Body of pancreas (tissue), 4 donors: ENCODE data around the gene GIGYF1. TPM values are rescaled to one million over a fixed set of nuclear protein-coding genes. Genes with fewer than 3 reads are reported as not detected.
"Not testable (repeated sequence)": the region's sequence is repeated elsewhere in the genome, so short reads cannot be mapped to it uniquely, and the experiment has no call there.

Source experiments
- ATAC-seq: fragments of 150-250 bp; one replicate; pipeline ENCODE4 v1.9.1; 2016
- DNase-seq, 4 donors: peaks; one replicate each; pipeline ENCODE4 v3.0.0-alpha.2; 2019
- H3K27ac ChIP-seq, 4 donors: fragments of 200-600 bp; sonication (generic); 1 replicate in 3 of 4; 2 replicates in 1 of 4; pipeline versions ENCODE4 v1.5.1 to v1.6.1; 2016 to 2019; ENCODE audit warnings: mild to moderate bottlenecking in 1 of 4, mixed read lengths in 1 of 4, moderate library complexity in 1 of 4
- H3K27me3 ChIP-seq, 2 donors: fragments of 200-600 bp; sonication (generic); one replicate each; pipeline ENCODE4 v1.6.0; 2016; ENCODE audit warnings: mild to moderate bottlenecking in 1 of 2
- H3K36me3 ChIP-seq, 2 donors: fragments of 200-600 bp; sonication (generic); replicated peaks in 1 of 2; 2 replicates each; pipeline ENCODE4 v1.5.1; 2016; ENCODE audit warnings: low read depth in 2 of 2; ENCODE audit not compliant: insufficient read depth in 1 of 2
- H3K4me1 ChIP-seq: fragments of 200-600 bp; sonication (generic); one replicate; pipeline ENCODE4 v1.6.0; 2016
- H3K4me3 ChIP-seq, 2 donors: fragments of 200-600 bp; sonication (generic); 1 replicate in 1 of 2; 2 replicates in 1 of 2; pipeline ENCODE4 v1.5.1; 2016 to 2019
- H3K9me3 ChIP-seq, 3 donors: fragments of 200-600 bp; sonication (generic); 1 replicate in 2 of 3; 2 replicates in 1 of 3; pipeline ENCODE4 v1.5.1; 2016
- POLR2A ChIP-seq, 3 donors: fragments of 450-650 bp; IDR thresholded peaks; one replicate each; pipeline ENCODE4 v1.6.1; 2016; ENCODE audit warnings: antibody characterized with exemption in 3 of 3, mild to moderate bottlenecking in 2 of 3
- WGBS, 2 donors: methylation state at CpG; one replicate each; pipeline ENCODE4 v1.1.5; 2017; 5-methylcytosine and 5-hydroxymethylcytosine counted together
- intact Hi-C: fragments of 100-400 bp; cut with DNase I; formaldehyde crosslinking; loops from one replicate; pipeline ENCODE4 v1.15.1; 2023
- total RNA-seq, 2 donors: library from RNA; depleted of rRNA; stranded (reverse); fragments of >200 nt; gene quantifications; one replicate each; pipeline ENCODE4 v1.1.0, GENCODE V29; 2016
- TF ChIP-seq, protein P1 (sequence below), 7 experiments: fragments of 450-650 bp in 4 of 7; fragments of 200-600 bp in 3 of 7; sonication (generic) in 3 of 7; IDR thresholded peaks; one replicate each; pipeline ENCODE4 v1.5.1; 2016 to 2019; ENCODE audit warnings: antibody characterized with exemption in 7 of 7

The GIGYF1 gene
- total RNA-seq, 2 donors from 2014 or later = 25.2 to 49.4 TPM

DNA sequence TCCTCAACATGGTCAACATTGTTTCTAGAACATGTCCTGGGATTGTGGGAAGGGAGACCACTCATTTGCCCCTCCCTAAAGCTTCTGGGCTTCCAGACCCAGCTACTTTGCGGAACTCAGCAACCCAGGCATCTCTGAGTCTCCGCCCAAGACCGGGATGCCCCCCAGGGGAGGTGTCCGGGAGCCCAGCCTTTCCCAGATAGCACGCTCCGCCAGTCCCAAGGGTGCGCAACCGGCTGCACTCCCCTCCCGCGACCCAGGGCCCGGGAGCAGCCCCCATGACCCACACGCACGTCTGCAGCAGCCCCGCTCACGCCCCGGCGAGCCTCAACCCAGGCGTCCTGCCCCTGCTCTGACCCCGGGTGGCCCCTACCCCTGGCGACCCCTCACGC is 26.2 kb upstream of the GIGYF1 start, which contains the start of gene EPO:
Gene EPO, plus strand, starts transcription at position 190 of the 392 bp plus-strand sequence. CDS start 513 bp downstream, outside the sequence.
- TF ChIP-seq, protein P1, sequence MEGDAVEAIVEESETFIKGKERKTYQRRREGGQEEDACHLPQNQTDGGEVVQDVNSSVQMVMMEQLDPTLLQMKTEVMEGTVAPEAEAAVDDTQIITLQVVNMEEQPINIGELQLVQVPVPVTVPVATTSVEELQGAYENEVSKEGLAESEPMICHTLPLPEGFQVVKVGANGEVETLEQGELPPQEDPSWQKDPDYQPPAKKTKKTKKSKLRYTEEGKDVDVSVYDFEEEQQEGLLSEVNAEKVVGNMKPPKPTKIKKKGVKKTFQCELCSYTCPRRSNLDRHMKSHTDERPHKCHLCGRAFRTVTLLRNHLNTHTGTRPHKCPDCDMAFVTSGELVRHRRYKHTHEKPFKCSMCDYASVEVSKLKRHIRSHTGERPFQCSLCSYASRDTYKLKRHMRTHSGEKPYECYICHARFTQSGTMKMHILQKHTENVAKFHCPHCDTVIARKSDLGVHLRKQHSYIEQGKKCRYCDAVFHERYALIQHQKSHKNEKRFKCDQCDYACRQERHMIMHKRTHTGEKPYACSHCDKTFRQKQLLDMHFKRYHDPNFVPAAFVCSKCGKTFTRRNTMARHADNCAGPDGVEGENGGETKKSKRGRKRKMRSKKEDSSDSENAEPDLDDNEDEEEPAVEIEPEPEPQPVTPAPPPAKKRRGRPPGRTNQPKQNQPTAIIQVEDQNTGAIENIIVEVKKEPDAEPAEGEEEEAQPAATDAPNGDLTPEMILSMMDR (IDR thresholded peaks at IDR 0.05) = no peak
- no peak for TF ChIP-seq POLR2A (IDR thresholded peaks at IDR 0.05)
- 27 to 53% methylated on average over 3 to 19 of the region's 21 CpGs for WGBS, 2 donors
- Histone ChIP-seq H3K27me3 (no peaks in the 10 kb centered on the region), H3K4me3 (no peak within 1 kb of the TSS), H3K9me3 (no peaks in the 10 kb centered on the region), H3K36me3 (no peaks in the 10 kb centered on the region), H3K4me1 (peaks cover 52% of the 10 kb centered on the region), H3K27ac (no peak within 1 kb of the TSS)
- intact Hi-C loops = no loop called here
- DNase-seq (no peak), ATAC-seq (no peak)

DNA sequence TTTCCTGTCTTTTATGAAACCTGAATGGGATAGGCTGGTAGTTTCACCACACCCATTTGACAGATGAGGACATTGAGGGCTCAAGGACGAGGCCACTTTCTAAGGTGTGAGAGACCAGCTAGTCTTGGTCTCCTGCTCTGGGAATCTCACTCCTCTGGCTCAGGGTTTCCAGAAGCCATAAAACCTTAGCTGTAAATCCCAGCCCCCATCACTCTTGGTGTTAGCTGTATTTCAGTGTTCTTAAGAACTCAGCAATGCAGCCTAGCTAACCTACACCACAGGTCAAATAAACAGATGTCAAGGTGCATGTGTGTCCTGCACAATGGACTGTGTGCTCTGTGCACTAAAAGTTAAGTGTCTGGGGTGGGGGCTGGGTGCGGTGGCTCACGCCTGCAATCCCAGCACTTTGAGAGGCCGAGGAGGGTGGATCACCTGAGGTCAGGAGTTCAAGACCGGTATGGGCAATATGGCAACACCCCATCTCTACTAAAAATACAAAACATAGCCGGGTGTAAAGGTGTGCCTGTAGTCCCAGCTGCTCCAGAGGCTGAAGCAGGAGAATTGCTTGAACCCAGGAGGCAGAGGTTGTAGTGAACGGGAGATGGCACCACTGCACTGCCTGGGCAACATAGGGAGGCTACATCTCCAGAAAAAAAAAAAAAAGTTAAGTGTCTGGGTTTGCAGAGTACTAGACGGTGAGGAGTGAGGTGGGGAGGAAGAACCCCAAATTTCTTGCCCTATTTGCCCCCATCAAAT is 25.7 kb upstream of the GIGYF1 start:
- no peaks in the 10 kb centered on the region for H3K27me3 ChIP-seq
- no peak overlapping the region for H3K27ac ChIP-seq
- DNase-seq = no peak
- H3K4me1 ChIP-seq = peaks cover 46% of the 10 kb centered on the region
- TF ChIP-seq, protein P1 (IDR thresholded peaks at IDR 0.05) = no peak
- no peak for TF ChIP-seq POLR2A (IDR thresholded peaks at IDR 0.05)
- 67 to 79% methylated on average over 8 of the region's 8 CpGs for WGBS, 2 donors
- no peaks in the 10 kb centered on the region for H3K36me3 ChIP-seq
- no peaks in the 10 kb centered on the region for H3K9me3 ChIP-seq
- ATAC-seq = no peak
- no peak overlapping the region for H3K4me3 ChIP-seq
- intact Hi-C loops = no loop called here

DNA sequence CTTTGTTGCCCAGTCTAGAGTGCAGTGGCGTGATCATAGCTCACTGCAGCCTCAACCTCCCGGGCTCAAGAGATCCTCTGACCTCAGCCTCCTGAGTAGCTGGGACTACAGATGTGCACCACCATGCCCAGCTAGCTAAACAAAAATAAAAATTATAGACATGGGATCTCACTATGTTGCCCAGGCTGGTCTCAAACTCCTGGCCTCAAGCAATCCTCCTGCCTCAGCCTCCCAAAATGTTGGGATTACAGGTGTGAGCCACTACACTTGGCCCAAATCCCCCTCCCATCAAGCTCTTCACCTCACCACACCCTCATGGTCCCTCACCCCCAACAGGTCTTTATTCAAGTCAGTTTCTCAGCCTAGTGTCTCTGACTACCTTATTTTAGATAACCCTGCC is 23.0 kb upstream of the GIGYF1 start:
- H3K36me3 ChIP-seq, H3K27me3 ChIP-seq, ATAC-seq, intact Hi-C loops, H3K4me3 ChIP-seq, H3K9me3 ChIP-seq, H3K27ac ChIP-seq, DNase-seq: not testable (repeated sequence)
- H3K4me1 ChIP-seq = peaks cover 20% of the 10 kb centered on the region
- WGBS, 2 donors = 95 to 100% methylated on average over 2 of the region's 2 CpGs

DNA sequence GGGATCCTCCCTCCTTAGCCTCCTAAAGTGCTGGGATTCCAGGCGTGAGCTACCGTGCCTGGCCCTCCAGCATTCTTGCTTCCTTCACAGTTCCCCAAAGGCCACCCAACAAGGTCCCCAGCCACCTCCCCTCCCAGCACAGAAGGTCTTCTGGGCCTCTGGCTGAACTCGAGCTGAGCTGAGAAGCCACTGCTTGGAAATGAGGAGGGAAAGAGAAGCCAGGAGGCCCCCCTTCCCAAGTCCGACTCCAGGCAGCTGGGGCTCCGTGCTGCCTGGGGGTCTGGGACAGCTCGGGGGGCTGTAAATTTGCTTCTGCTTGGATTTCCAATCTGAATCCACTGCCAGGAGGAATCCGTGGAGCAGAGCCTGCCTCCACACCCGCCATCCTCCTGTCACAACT is 20.7 kb upstream of the GIGYF1 start:
- WGBS, 2 donors = 72 to 73% methylated on average over 2 to 8 of the region's 8 CpGs
- TF ChIP-seq POLR2A (IDR thresholded peaks at IDR 0.05) = no peak

DNA sequence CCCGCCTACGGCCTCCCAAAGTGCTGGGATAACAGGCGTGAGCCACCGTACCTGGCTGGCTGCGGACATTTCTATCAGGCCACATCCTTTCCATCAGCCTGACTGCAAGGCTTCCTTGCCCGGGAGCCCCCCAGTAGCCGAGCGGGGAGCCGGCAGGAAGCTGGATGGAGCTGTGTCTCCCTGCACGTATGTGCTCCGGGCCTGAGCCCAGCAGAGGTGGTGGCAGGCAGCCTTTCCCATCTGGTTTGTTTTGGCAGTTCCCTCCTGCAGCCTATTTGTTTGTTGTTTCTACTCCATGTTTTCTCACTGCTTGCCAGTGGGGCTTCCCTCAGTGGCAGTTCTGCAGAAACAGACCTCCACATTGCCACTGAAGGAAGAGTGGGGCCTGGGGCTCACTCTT is 17.3 kb upstream of the GIGYF1 start:
- H3K36me3 ChIP-seq = no peaks in the 10 kb centered on the region
- ATAC-seq (no peak), DNase-seq (no peak)
- H3K4me1 ChIP-seq = peaks cover 15% of the 10 kb centered on the region
- H3K27ac ChIP-seq = no peak overlapping the region
- 80 to 83% methylated on average over 11 of the region's 11 CpGs for WGBS, 2 donors
- H3K9me3 ChIP-seq = no peaks in the 10 kb centered on the region
- no peaks in the 10 kb centered on the region for H3K27me3 ChIP-seq
- H3K4me3 ChIP-seq = no peak overlapping the region
- TF ChIP-seq, protein P1 (IDR thresholded peaks at IDR 0.05) = no peak
- TF ChIP-seq POLR2A (IDR thresholded peaks at IDR 0.05) = no peak
- intact Hi-C loops = no loop called here

More for the DNA sequence above, 20.7 kb upstream of the GIGYF1 start:
- no peaks in the 10 kb centered on the region for H3K36me3 ChIP-seq
- H3K9me3 ChIP-seq = no peaks in the 10 kb centered on the region
- ATAC-seq (no peak), DNase-seq (no peak)
- H3K27ac ChIP-seq = no peak overlapping the region
- no peak overlapping the region for H3K4me3 ChIP-seq
- intact Hi-C loops = no loop called here
- H3K4me1 ChIP-seq = no peaks in the 10 kb centered on the region
- no peaks in the 10 kb centered on the region for H3K27me3 ChIP-seq

DNA sequence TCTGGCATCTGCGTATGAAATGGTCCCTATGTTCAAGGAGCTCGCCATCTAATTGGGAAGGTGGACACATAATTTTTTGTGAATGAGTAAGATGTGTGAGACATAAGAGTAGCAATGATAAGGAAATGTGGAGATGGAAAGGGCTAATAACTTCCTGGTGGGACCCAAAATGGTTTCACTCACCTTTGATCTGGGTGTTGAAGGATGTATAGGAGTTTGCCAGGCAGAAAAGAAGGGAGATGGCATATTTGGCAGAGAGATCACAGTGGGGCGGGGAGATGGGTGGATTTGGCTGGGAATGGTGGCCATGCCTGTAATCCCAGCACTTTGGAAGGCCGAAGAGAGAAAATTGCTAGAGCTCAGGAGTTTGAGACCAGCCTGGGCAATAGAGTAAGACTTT is 16.4 kb upstream of the GIGYF1 start:
- 83 to 90% methylated on average over 4 of the region's 4 CpGs for WGBS, 2 donors
- DNase-seq = no peak

More for the DNA sequence above, 16.4 kb upstream of the GIGYF1 start:
- TF ChIP-seq, protein P1 (IDR thresholded peaks at IDR 0.05) = no peak
- no peak for TF ChIP-seq POLR2A (IDR thresholded peaks at IDR 0.05)
- H3K4me3 ChIP-seq = no peak overlapping the region
- H3K9me3 ChIP-seq = no peaks in the 10 kb centered on the region
- no peak overlapping the region for H3K27ac ChIP-seq
- intact Hi-C loops = no loop called here
- H3K4me1 ChIP-seq = peaks cover 15% of the 10 kb centered on the region
- no peak for ATAC-seq
- H3K36me3 ChIP-seq = no peaks in the 10 kb centered on the region
- no peaks in the 10 kb centered on the region for H3K27me3 ChIP-seq
